Measurements from ENCODE around the gene COL23A1.

COL23A1 gene

GRCh38 chr5:178606269-178606668, 16.1 kb upstream of the COL23A1 start:
- DNase-seq (ENCODE audit: low read depth) = no peak
- H3K4me3 ChIP-seq (ENCODE audit: low read depth, low read length) = no peak overlapping the region
- TF ChIP-seq CTCF (IDR thresholded peaks at IDR 0.05; ENCODE audit: low read depth, low read length, missing control alignments) = no peak

- no peak for TF ChIP-seq CTCF (IDR thresholded peaks at IDR 0.05; ENCODE audit: low read depth, low read length, missing control alignments)
- no peak overlapping the region for H3K4me3 ChIP-seq (ENCODE audit: low read depth, low read length)
- DNase-seq (ENCODE audit: low read depth) = no peak
Observed at GRCh38 chr5:178605788-178606187, 15.6 kb upstream of the COL23A1 start.

GRCh38 chr5:178602752-178603151, 12.6 kb upstream of the COL23A1 start:
- no peak overlapping the region for H3K4me3 ChIP-seq (ENCODE audit: low read depth, low read length)
- TF ChIP-seq CTCF (IDR thresholded peaks at IDR 0.05; ENCODE audit: low read depth, low read length, missing control alignments) = no peak
- no peak for DNase-seq (ENCODE audit: low read depth)

GRCh38 chr5:178595750-178596149, 5.6 kb upstream of the COL23A1 start:
- TF ChIP-seq CTCF (IDR thresholded peaks at IDR 0.05; ENCODE audit: low read depth, low read length, missing control alignments) = no peak
- no peak overlapping the region for H3K4me3 ChIP-seq (ENCODE audit: low read depth, low read length)
- no peak for DNase-seq (ENCODE audit: low read depth)

GRCh38 chr5:178595150-178595549, 5.0 kb upstream of the COL23A1 start:
- no peak for DNase-seq (ENCODE audit: low read depth)
- TF ChIP-seq CTCF (IDR thresholded peaks at IDR 0.05; ENCODE audit: low read depth, low read length, missing control alignments) = no peak
- H3K4me3 ChIP-seq (ENCODE audit: low read depth, low read length) = no peak overlapping the region

GRCh38 chr5:178590924-178591423, 781 bp upstream of the COL23A1 start:
- DNase-seq (ENCODE audit: low read depth) = no peak

More at GRCh38 chr5:178590924-178591423, 781 bp upstream of the COL23A1 start:
- TF ChIP-seq CTCF (IDR thresholded peaks at IDR 0.05; ENCODE audit: low read depth, low read length, missing control alignments) = no peak
- H3K4me3 ChIP-seq (ENCODE audit: low read depth, low read length) = no peak overlapping the region
